Neuronal stem cell (in vitro differentiated cells): ENCODE results near the gene SLC8B1.

Experiments used
- DNase-seq: peaks from one replicate; pipeline ENCODE4 v3.0.0-alpha.2; 2013; ENCODE audit warnings: low spot score
- H2AFZ ChIP-seq: one replicate; pipeline ENCODE4 v1.6.1; 2013; ENCODE audit warnings: mild to moderate bottlenecking, low read length, inconsistent platforms
- H2AK5ac ChIP-seq: 2 replicates; pipeline ENCODE4 v1.6.1; 2013; ENCODE audit warnings: low read depth, mild to moderate bottlenecking, inconsistent platforms, low read length, moderate library complexity, mixed read lengths
- H2BK120ac ChIP-seq: 2 replicates; pipeline ENCODE4 v1.6.1; 2013; ENCODE audit warnings: low read depth, mild to moderate bottlenecking, inconsistent platforms, low read length, moderate library complexity, mixed read lengths
- H2BK12ac ChIP-seq: one replicate; pipeline ENCODE4 v1.6.1; 2013; ENCODE audit warnings: low read length, inconsistent platforms
- H2BK15ac ChIP-seq: 2 replicates; pipeline ENCODE4 v1.6.1; 2013; ENCODE audit warnings: mild to moderate bottlenecking, low read length, inconsistent platforms, mixed read lengths
- H2BK5ac ChIP-seq: one replicate; pipeline ENCODE4 v1.6.1; 2013; ENCODE audit warnings: inconsistent platforms, mild to moderate bottlenecking, low read length, moderate library complexity
- H3K14ac ChIP-seq: one replicate; pipeline ENCODE4 v1.6.1; 2013; ENCODE audit warnings: low read length, inconsistent platforms
- H3K18ac ChIP-seq: 2 replicates; pipeline ENCODE4 v1.6.1; 2013; ENCODE audit warnings: low read length, inconsistent platforms
- H3K23ac ChIP-seq: 2 replicates; pipeline ENCODE4 v1.6.1; 2013; ENCODE audit warnings: low read depth, mild to moderate bottlenecking, mixed read lengths, low read length, inconsistent platforms; ENCODE audit not compliant: poor library complexity
- H3K27ac ChIP-seq: replicated peaks from 3 replicates; pipeline ENCODE4 v1.5.1; 2013; ENCODE audit warnings: low read length, inconsistent platforms
- H3K27me3 ChIP-seq, 3 experiments: 2 replicates each; pipeline ENCODE4 v1.6.1; 2013; ENCODE audit warnings: low read length in 3 of 3, mild to moderate bottlenecking in 2 of 3, inconsistent platforms in 1 of 3, low read depth in 1 of 3, mixed read lengths in 1 of 3, moderate library complexity in 1 of 3; ENCODE audit not compliant: control insufficient read depth in 3 of 3, insufficient read depth in 3 of 3
- H3K36me3 ChIP-seq, 2 donors: replicated peaks in 1 of 2; 2 replicates each; pipeline ENCODE4 v1.6.1; 2013; ENCODE audit warnings: low read length in 2 of 2; ENCODE audit not compliant: control insufficient read depth in 2 of 2, insufficient read depth in 2 of 2
- H3K4ac ChIP-seq: 2 replicates; pipeline ENCODE4 v1.6.1; 2013; ENCODE audit warnings: inconsistent platforms, mild to moderate bottlenecking, low read length, moderate library complexity
- H3K4me1 ChIP-seq, 2 donors: 1 replicate in 1 of 2; 2 replicates in 1 of 2; pipeline ENCODE4 v1.6.1; 2013; ENCODE audit warnings: low read length in 2 of 2, low read depth in 1 of 2; ENCODE audit not compliant: control insufficient read depth in 2 of 2, insufficient read depth in 1 of 2
- H3K4me2 ChIP-seq: one replicate; pipeline ENCODE4 v1.6.1; 2013; ENCODE audit warnings: mild to moderate bottlenecking, low read length, inconsistent platforms; ENCODE audit not compliant: insufficient read depth, poor library complexity, severe bottlenecking
- H3K4me3 ChIP-seq, 2 donors: 2 replicates each; pipeline ENCODE4 v1.5.1; 2013; ENCODE audit warnings: low read length in 2 of 2, mild to moderate bottlenecking in 2 of 2, inconsistent platforms in 1 of 2, moderate library complexity in 1 of 2
- H3K79me1 ChIP-seq: one replicate; pipeline ENCODE4 v1.6.1; 2013; ENCODE audit warnings: low read depth, mild to moderate bottlenecking, inconsistent platforms, low read length, moderate library complexity
- H3K9ac ChIP-seq: one replicate; pipeline ENCODE4 v1.6.1; 2013; ENCODE audit warnings: mild to moderate bottlenecking, low read depth, low read length, inconsistent platforms; ENCODE audit not compliant: poor library complexity
- H3K9me3 ChIP-seq, 2 donors: replicated peaks in 1 of 2; 2 replicates each; pipeline versions ENCODE3 to v1.6.1; 2013; ENCODE audit warnings: low read length in 2 of 2, mild to moderate bottlenecking in 2 of 2, inconsistent platforms in 1 of 2, low read depth in 1 of 2, mixed read lengths in 1 of 2, moderate library complexity in 1 of 2; ENCODE audit not compliant: control insufficient read depth in 2 of 2, insufficient read depth in 1 of 2
- H4K8ac ChIP-seq: one replicate; pipeline ENCODE4 v1.6.1; 2013; ENCODE audit warnings: low read depth, mild to moderate bottlenecking, inconsistent platforms, low read length, moderate library complexity
- H4K91ac ChIP-seq: one replicate; pipeline ENCODE4 v1.6.1; 2013; ENCODE audit warnings: low read length, low read depth, mild to moderate bottlenecking, inconsistent platforms; ENCODE audit not compliant: poor library complexity
- WGBS, 2 donors: extraction: QIAGEN DNeasy Blood & Tissue Kit; methylation state at CpG; one replicate each; pipeline ENCODE4 v1.1.7; 2013; ENCODE audit warnings: missing lambda C conversion rate in 2 of 2, mixed read lengths in 1 of 2; ENCODE audit not compliant: insufficient read length in 2 of 2, insufficient replicate concordance in 1 of 2; ENCODE audit errors: extremely low coverage in 2 of 2; 5-methylcytosine and 5-hydroxymethylcytosine counted together

SLC8B1 gene

GRCh38 chr12:113257564-113257963, 77.3 kb downstream of the SLC8B1 start:
- Histone ChIP-seq H4K91ac (no peak overlapping the region), H2BK120ac (no peak overlapping the region), H2BK15ac (no peak overlapping the region), H2BK12ac (no peak overlapping the region), H3K27me3 (no peaks in the 10 kb centered on the region), H3K36me3 (no peaks in the 10 kb centered on the region), H2AK5ac (no peak overlapping the region), H3K4ac (no peak overlapping the region), H4K8ac (no peak overlapping the region), H3K9me3 (peaks cover 2 to 6% of the 10 kb centered on the region in 2 donors), H3K14ac (no peak overlapping the region), H3K27ac (no peak overlapping the region), H3K79me1 (no peaks in the 10 kb centered on the region), H3K23ac (no peak overlapping the region), H3K4me2 (no peak overlapping the region), H3K18ac (no peak overlapping the region), H3K9ac (no peak overlapping the region), H2BK5ac (no peak overlapping the region), H3K4me3 (no peak overlapping the region), H2AFZ (no peak overlapping the region), H3K4me1 (peaks cover 2% of the 10 kb centered on the region in 2 donors)
- DNase-seq: no peak

- no peak overlapping the region for H3K27ac ChIP-seq
- no peak overlapping the region for H3K4me3 ChIP-seq
- H4K91ac ChIP-seq: no peak overlapping the region
- no peak overlapping the region for H2BK5ac ChIP-seq
- H2BK120ac ChIP-seq: no peak overlapping the region
- H3K23ac ChIP-seq: no peak overlapping the region
- H3K14ac ChIP-seq: no peak overlapping the region
- H3K4ac ChIP-seq: no peak overlapping the region
- no peak overlapping the region for H4K8ac ChIP-seq
- H3K18ac ChIP-seq: no peak overlapping the region
- H3K27me3 ChIP-seq: no peaks in the 10 kb centered on the region
- H3K4me1 ChIP-seq: no peaks in the 10 kb centered on the region
- H3K9ac ChIP-seq: no peak overlapping the region
- no peak overlapping the region for H2AFZ ChIP-seq
- H3K36me3 ChIP-seq: no peaks in the 10 kb centered on the region
- no peak for DNase-seq
- no peak overlapping the region for H3K4me2 ChIP-seq
- H3K79me1 ChIP-seq: no peaks in the 10 kb centered on the region
- H3K9me3 ChIP-seq: peaks cover 2 to 6% of the 10 kb centered on the region in 2 donors
- no CpG with 5 or more reads among the region's 4 CpGs for WGBS, 2 donors
- no peak overlapping the region for H2BK15ac ChIP-seq
- H2AK5ac ChIP-seq: no peak overlapping the region
- H2BK12ac ChIP-seq: no peak overlapping the region
Observed at GRCh38 chr12:113254298-113254697, 80.6 kb downstream of the SLC8B1 start.

DNA sequence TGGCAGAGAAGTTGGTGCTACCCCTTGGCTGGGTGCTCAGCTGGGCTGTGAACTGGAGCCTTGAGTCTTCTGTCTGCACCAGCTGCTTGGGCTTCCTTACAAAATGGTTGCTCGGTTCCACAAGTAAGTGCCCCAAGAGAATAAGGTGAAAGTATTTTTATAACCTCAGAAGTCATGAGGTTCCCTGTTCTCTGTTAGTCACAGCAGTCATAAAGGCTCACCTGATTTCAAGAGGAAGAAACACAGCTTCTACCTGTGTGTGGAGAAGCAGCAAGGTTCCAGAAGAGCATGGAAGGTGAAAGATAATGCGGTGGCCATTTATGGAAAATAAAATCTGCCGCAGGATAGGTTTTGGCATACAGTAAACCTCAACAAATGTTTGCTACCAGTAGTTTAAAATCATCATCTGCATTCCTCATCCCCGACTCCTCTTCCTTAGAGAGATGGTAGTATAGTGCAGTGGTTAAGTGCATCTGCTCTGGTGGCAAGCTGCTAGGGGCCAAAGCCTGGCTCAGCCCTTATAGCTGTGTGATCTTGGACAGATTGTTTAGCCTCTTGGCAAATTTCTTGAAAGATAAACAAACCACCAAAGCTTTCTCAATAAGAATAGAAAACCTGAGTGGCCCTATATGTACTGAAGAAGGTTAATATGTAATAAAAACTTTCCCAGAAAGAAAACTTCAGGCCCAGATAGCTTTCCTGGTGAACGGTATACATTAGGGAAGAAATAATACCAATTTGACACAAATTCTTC, 81.2 kb downstream of the SLC8B1 start:
- no peak overlapping the region for H4K8ac ChIP-seq
- no peak overlapping the region for H3K9ac ChIP-seq
- H2BK12ac ChIP-seq: no peak overlapping the region
- H3K4ac ChIP-seq: no peak overlapping the region
- H3K27ac ChIP-seq: no peak overlapping the region
- H3K79me1 ChIP-seq: no peaks in the 10 kb centered on the region
- no peak overlapping the region for H2AK5ac ChIP-seq
- no CpG with 5 or more reads among the region's 5 CpGs for WGBS, 2 donors
- no peak overlapping the region for H3K4me3 ChIP-seq
- no peak overlapping the region for H3K14ac ChIP-seq
- H2BK120ac ChIP-seq: no peak overlapping the region
- no peak overlapping the region for H3K18ac ChIP-seq
- H2BK5ac ChIP-seq: no peak overlapping the region
- no peak overlapping the region for H4K91ac ChIP-seq
- no peaks in the 10 kb centered on the region for H3K4me1 ChIP-seq
- DNase-seq: no peak
- no peak overlapping the region for H3K4me2 ChIP-seq
- no peak overlapping the region for H2BK15ac ChIP-seq
- H3K23ac ChIP-seq: no peak overlapping the region
- H3K9me3 ChIP-seq: peaks cover 2 to 6% of the 10 kb centered on the region in 2 donors
- H2AFZ ChIP-seq: no peak overlapping the region
- H3K36me3 ChIP-seq: no peaks in the 10 kb centered on the region
- no peaks in the 10 kb centered on the region for H3K27me3 ChIP-seq

DNA sequence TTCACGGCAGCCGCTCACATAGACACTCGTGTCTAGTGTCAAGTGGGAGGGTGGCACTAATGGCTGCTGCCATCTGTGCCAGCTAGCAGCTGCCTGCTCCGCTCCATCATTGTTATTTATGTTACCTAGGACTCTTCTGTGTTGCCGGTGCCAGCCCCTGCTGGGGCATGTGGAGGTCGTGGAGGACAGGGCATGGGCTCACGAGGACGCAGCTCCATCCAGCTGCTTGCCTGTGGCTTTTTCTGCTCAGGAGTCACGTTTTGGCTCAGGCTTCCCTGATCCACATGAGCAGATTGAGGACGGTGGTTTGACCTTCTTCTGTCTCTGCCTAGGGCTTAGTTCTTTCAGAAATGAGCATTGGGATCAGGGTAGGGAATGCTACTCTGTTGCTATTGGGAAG, 82.4 kb downstream of the SLC8B1 start:
- no peak overlapping the region for H2BK12ac ChIP-seq
- no peak overlapping the region for H2BK5ac ChIP-seq
- no peak overlapping the region for H3K27ac ChIP-seq
- H3K4ac ChIP-seq: no peak overlapping the region
- H4K91ac ChIP-seq: no peak overlapping the region
- H3K9ac ChIP-seq: no peak overlapping the region
- H3K4me3 ChIP-seq: no peak overlapping the region
- no peak overlapping the region for H2AK5ac ChIP-seq
- no peaks in the 10 kb centered on the region for H3K36me3 ChIP-seq
- no peak overlapping the region for H2BK120ac ChIP-seq
- H3K14ac ChIP-seq: no peak overlapping the region
- H3K4me1 ChIP-seq: peaks cover 0 to under 1% of the 10 kb centered on the region in 2 donors
- H3K18ac ChIP-seq: no peak overlapping the region
- H4K8ac ChIP-seq: no peak overlapping the region
- no peak overlapping the region for H3K23ac ChIP-seq
- no CpG with 5 or more reads among the region's 10 CpGs for WGBS, 2 donors
- H2AFZ ChIP-seq: no peak overlapping the region
- H2BK15ac ChIP-seq: no peak overlapping the region
- peaks cover 2 to 6% of the 10 kb centered on the region in 2 donors for H3K9me3 ChIP-seq
- no peak for DNase-seq
- H3K79me1 ChIP-seq: no peaks in the 10 kb centered on the region
- H3K27me3 ChIP-seq: no peaks in the 10 kb centered on the region
- no peak overlapping the region for H3K4me2 ChIP-seq
